Esophagus muscularis mucosa (tissue), 4 donors: Measurements from ENCODE around the gene OSBPL2. TPM values are rescaled to one million over a fixed set of nuclear protein-coding genes. Genes with fewer than 3 reads are reported as not detected.

Experiments used
- DNase-seq: peaks from one replicate; pipeline ENCODE4 v3.0.0-alpha.2; 2017; ENCODE audit errors: extremely low spot score
- H3K27ac ChIP-seq, 4 donors: fragments of 200-600 bp; sonication (generic); replicated peaks in 1 of 4; 1 replicate in 3 of 4; 2 replicates in 1 of 4; pipeline ENCODE4 v1.5.1; 2016 to 2019; ENCODE audit warnings: mild to moderate bottlenecking in 1 of 4
- H3K27me3 ChIP-seq, 4 donors: fragments of 200-600 bp; sonication (generic); one replicate each; pipeline versions ENCODE4 v1.5.1 to v1.6.0; 2016 to 2019
- H3K36me3 ChIP-seq, 4 donors: fragments of 200-600 bp; sonication (generic); one replicate each; pipeline ENCODE4 v1.5.1; 2016 to 2019
- H3K4me1 ChIP-seq, 4 donors: fragments of 200-600 bp; sonication (generic); one replicate each; pipeline ENCODE4 v1.5.1; 2016 to 2019
- H3K4me3 ChIP-seq, 4 donors: fragments of 200-600 bp; sonication (generic); 1 replicate in 2 of 4; 2 replicates in 2 of 4; pipeline ENCODE4 v1.5.1; 2016 to 2019; ENCODE audit warnings: mild to moderate bottlenecking in 4 of 4, moderate library complexity in 1 of 4
- H3K9me3 ChIP-seq, 4 donors: fragments of 200-600 bp; sonication (generic); 1 replicate in 3 of 4; 2 replicates in 1 of 4; pipeline ENCODE4 v1.5.1; 2016 to 2019
- EP300 ChIP-seq: sonication (generic); formaldehyde crosslinking; IDR thresholded peaks from one replicate; pipeline ENCODE4 v1.6.1; 2017; ENCODE audit warnings: antibody characterized with exemption
- POLR2A ChIP-seq: fragments of 450-650 bp; IDR thresholded peaks from one replicate; pipeline ENCODE4 v1.6.1; 2017; ENCODE audit warnings: antibody characterized with exemption, moderate library complexity, mild to moderate bottlenecking, low read depth
- POLR2AphosphoS5 ChIP-seq, 2 donors: sonication (generic); formaldehyde crosslinking; IDR thresholded peaks; one replicate each; pipeline ENCODE4 v1.6.1; 2017; ENCODE audit warnings: antibody characterized with exemption in 2 of 2
- WGBS: methylation state at CpG from one replicate; pipeline ENCODE4 v1.1.5; 2018; 5-methylcytosine and 5-hydroxymethylcytosine counted together
- intact Hi-C: fragments of 100-400 bp; cut with DNase I; formaldehyde crosslinking; loops from one replicate; pipeline ENCODE4 v1.15.1; 2023
- total RNA-seq, 4 donors: library from RNA; depleted of rRNA; stranded (reverse); fragments of >200 nt; gene quantifications; one replicate each; pipeline versions ENCODE4 v1.1.0 to v1.2.1, GENCODE V29; 2016
- TF ChIP-seq, protein P1 (sequence below), 3 experiments: fragments of 200-600 bp in 2 of 3; fragments of 450-650 bp in 1 of 3; sonication (generic) in 2 of 3; IDR thresholded peaks; one replicate each; pipeline ENCODE4 v1.5.1; 2017 to 2019; ENCODE audit warnings: antibody characterized with exemption in 3 of 3, mild to moderate bottlenecking in 2 of 3, moderate library complexity in 1 of 3

OSBPL2 gene
- total RNA-seq, 4 donors from 2014 or later, result 34.5 to 52.7 (median 44.2) TPM

DNA sequence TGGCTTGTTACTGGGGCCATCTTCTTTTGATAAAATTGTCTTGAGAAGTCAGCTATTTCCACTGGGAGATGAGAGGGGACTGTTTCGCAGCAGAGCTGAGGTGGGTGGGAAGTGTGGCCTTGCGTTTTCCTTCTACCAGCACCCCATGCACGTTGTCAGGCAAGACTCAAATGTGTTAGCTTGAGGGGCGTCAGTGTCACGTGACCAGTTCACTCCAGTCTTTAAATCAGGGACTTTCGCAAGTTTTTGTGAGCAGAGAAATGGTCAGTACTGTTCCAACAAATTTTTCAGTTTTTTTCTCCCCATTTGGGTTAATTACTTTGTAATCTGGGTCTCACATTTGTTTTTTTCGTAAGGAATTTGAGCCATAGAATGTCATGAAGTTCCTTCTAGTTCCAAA is 43.8 kb downstream of the OSBPL2 start:
- H3K36me3 ChIP-seq, result peaks cover 53 to 90% (median 85%) of the 10 kb centered on the region in 4 donors
- intact Hi-C loops, result no loop called here

DNA sequence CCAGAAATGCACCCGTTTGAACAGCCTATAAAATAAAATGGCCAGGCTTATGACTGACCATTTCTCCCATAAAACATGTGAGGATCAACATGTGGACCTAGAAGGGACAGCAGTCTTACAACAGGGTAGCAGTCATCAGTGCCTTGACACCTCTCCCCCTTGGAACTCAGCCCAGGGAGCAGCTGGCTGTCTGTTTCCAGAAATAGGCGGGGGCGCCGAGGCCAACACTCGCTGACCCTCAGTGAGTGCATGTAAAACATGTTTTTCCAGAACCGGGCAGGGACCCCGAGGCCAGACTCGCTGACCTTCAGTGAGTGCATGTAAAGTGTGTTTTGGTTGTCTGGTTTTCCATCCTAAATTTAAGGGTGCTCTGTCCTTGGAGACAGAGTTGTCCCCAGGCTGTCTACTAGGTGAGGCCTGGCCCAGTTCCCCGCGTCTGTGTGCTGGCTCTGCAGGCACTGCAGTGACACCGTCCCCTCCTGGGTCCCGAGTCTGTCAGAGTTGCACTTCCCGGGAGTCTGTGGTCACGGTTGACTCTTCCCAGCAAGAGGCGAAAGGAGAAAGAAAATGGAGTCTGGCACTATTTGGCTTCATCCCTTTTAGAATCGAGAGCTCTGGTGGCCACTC is 44.7 kb downstream of the OSBPL2 start:
- TF ChIP-seq POLR2A (no peak), POLR2AphosphoS5 (IDR thresholded peaks at IDR 0.05) (no peak), EP300 (no peak)
- TF ChIP-seq, protein P1, sequence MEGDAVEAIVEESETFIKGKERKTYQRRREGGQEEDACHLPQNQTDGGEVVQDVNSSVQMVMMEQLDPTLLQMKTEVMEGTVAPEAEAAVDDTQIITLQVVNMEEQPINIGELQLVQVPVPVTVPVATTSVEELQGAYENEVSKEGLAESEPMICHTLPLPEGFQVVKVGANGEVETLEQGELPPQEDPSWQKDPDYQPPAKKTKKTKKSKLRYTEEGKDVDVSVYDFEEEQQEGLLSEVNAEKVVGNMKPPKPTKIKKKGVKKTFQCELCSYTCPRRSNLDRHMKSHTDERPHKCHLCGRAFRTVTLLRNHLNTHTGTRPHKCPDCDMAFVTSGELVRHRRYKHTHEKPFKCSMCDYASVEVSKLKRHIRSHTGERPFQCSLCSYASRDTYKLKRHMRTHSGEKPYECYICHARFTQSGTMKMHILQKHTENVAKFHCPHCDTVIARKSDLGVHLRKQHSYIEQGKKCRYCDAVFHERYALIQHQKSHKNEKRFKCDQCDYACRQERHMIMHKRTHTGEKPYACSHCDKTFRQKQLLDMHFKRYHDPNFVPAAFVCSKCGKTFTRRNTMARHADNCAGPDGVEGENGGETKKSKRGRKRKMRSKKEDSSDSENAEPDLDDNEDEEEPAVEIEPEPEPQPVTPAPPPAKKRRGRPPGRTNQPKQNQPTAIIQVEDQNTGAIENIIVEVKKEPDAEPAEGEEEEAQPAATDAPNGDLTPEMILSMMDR (IDR thresholded peaks at IDR 0.05), result no peak
- H3K36me3 ChIP-seq, result peaks cover 53 to 91% (median 89%) of the 10 kb centered on the region in 4 donors
- DNase-seq, result no peak
- peaks cover 0 to 36% (median 7%) of the 10 kb centered on the region in 4 donors for H3K4me1 ChIP-seq
- no peaks in the 10 kb centered on the region for H3K9me3 ChIP-seq
- no peak overlapping the region for H3K27ac ChIP-seq
- H3K27me3 ChIP-seq, result no peaks in the 10 kb centered on the region
- WGBS, result 75% methylated on average over 13 of the region's 16 CpGs
- H3K4me3 ChIP-seq, result no peak overlapping the region
- intact Hi-C loops, result no loop called here

More for the DNA sequence above, 43.8 kb downstream of the OSBPL2 start:
- no peaks in the 10 kb centered on the region for H3K27me3 ChIP-seq
- 89% methylated on average over 7 of the region's 7 CpGs for WGBS
- H3K4me3 ChIP-seq, result no peak overlapping the region
- H3K4me1 ChIP-seq, result peaks cover 0 to 39% (median 5%) of the 10 kb centered on the region in 4 donors
- DNase-seq, result no peak
- TF ChIP-seq, protein P1 (IDR thresholded peaks at IDR 0.05), result no peak
- TF ChIP-seq POLR2A (no peak), POLR2AphosphoS5 (IDR thresholded peaks at IDR 0.05) (no peak), EP300 (no peak)
- H3K27ac ChIP-seq, result no peak overlapping the region
- no peaks in the 10 kb centered on the region for H3K9me3 ChIP-seq

DNA sequence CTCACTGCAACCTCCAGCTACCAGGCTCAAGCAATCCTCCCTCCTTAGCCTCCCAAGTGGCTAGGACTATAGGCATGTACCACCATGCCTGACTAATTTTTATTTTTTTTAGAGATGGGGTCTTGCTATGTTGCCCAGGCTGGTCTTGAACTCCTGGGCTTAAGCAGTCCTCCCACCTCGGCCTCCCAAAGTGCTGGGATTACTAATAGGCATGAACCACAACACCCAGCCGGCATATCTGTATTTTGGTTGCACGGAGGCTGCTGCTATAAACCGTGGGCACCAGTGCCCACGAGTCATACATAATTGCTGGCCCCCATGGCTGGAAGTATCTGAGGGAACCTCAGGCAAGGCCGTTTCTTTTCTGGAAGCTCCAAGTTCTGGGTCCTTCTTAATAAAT is 46.1 kb downstream of the OSBPL2 start:
- TF ChIP-seq EP300 (no peak), POLR2A (no peak), POLR2AphosphoS5 (IDR thresholded peaks at IDR 0.05) (no peak)
- TF ChIP-seq, protein P1 (IDR thresholded peaks at IDR 0.05), result no peak
- Histone ChIP-seq H3K9me3 (no peaks in the 10 kb centered on the region), H3K27me3 (no peaks in the 10 kb centered on the region), H3K36me3 (peaks cover 53 to 96% (median 92%) of the 10 kb centered on the region in 4 donors), H3K4me3 (no peak overlapping the region), H3K27ac (no peak overlapping the region), H3K4me1 (peaks cover 0 to 36% (median 7%) of the 10 kb centered on the region in 4 donors)
- no peak for DNase-seq
- 90% methylated on average over 6 of the region's 6 CpGs for WGBS
- intact Hi-C loops, result no loop called here

DNA sequence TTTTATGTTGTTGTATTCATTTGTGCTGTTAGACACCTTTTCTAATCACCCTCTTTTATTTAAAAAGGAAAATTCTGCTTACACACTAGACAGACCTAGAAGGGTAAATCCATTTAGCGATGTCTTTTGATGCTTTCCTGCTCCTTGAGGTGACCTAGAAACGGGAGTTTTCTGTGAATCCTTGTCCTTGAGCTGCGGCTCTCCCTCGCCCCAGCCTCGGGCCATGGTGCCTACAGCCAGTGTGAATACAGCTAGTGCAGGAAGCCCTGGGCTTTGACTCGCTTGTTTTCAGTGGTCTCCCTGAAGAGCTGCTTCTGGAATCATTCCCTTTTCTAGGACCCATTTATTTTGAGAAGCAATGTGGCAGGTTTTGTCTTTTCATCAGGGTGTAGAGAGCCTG is 46.8 kb downstream of the OSBPL2 start:
- Histone ChIP-seq H3K4me3 (no peak overlapping the region), H3K36me3 (peaks cover 46 to 96% (median 92%) of the 10 kb centered on the region in 4 donors), H3K27me3 (no peaks in the 10 kb centered on the region), H3K9me3 (no peaks in the 10 kb centered on the region), H3K4me1 (peaks cover 0 to 36% (median 7%) of the 10 kb centered on the region in 4 donors), H3K27ac (peak overlapping the region in 2 of 4 donors; percentile 16 to 51)
- intact Hi-C loops, result no loop called here
- WGBS, result 88% methylated on average over 6 of the region's 6 CpGs
- no peak for DNase-seq
- TF ChIP-seq POLR2A (no peak), EP300 (no peak), POLR2AphosphoS5 (IDR thresholded peaks at IDR 0.05) (no peak)
- TF ChIP-seq, protein P1 (IDR thresholded peaks at IDR 0.05), result no peak
